HUES6 (cell line): ENCODE results near the gene ITIH2.
"Not testable (repeated sequence)": the region's sequence is repeated elsewhere in the genome, so short reads cannot be mapped to it uniquely, and the experiment has no call there.

Source experiments
- H3K27ac ChIP-seq: 2 replicates; pipeline ENCODE4 v1.7.0; 2013; ENCODE audit warnings: low read depth, mild to moderate bottlenecking, low read length, inconsistent platforms
- H3K27me3 ChIP-seq: 2 replicates; pipeline ENCODE4 v1.6.1; 2013; ENCODE audit warnings: low read length; ENCODE audit not compliant: control insufficient read depth, insufficient read depth
- H3K36me3 ChIP-seq: 2 replicates; pipeline ENCODE4 v1.6.1; 2013; ENCODE audit warnings: low read length; ENCODE audit not compliant: control insufficient read depth, insufficient read depth
- H3K4me1 ChIP-seq: 2 replicates; pipeline ENCODE4 v1.6.1; 2013; ENCODE audit warnings: low read length; ENCODE audit not compliant: control insufficient read depth, insufficient read depth
- H3K4me3 ChIP-seq: 2 replicates; pipeline ENCODE4 v1.5.1; 2013; ENCODE audit warnings: low read depth, low read length
- H3K9ac ChIP-seq: one replicate; pipeline ENCODE4 v1.6.1; 2013; ENCODE audit warnings: mild to moderate bottlenecking, low read length
- H3K9me3 ChIP-seq: 2 replicates; pipeline ENCODE4 v1.6.1; 2013; ENCODE audit warnings: low read depth, low read length; ENCODE audit not compliant: control insufficient read depth, insufficient read depth

Gene ITIH2

DNA sequence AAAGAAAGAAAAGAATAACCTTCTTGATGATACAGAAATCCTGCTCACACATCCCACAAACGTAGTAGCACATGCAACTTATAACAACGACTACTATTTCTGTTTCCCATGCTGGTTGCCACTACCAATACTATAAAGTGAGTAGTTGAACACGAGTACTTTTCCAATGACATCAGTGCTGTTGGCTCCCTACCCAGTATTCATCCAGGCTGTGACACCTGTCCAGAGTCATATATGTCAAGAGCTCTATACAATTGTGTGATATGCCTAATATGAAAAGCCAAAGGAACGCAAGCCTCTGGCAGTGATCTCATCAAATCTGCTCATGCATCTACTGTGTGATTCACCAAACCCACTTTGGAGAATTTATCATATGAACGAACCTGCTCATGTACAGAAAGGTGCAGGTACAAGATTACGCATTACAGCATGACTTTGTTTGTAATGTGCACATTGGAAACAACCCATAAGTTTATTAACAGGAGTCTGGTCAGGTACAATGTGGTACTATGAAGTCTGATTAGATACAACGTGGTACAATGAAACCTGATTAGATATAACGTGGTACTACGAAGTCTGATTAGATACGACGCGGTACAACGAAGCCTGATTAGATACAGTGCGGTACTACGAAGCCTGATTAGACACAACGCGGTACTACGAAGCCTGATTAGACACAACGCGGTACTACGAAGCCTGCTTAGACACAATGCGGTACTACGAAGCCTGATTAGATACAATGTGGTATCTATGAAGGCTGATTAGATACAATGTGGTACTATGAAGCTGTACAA, 30.6 kb upstream of the ITIH2 start:
- Histone ChIP-seq H3K9ac (no peak overlapping the region), H3K27me3 (peaks cover 30% of the 10 kb centered on the region), H3K4me1 (no peaks in the 10 kb centered on the region), H3K9me3 (no peaks in the 10 kb centered on the region), H3K27ac (no peak overlapping the region), H3K36me3 (no peaks in the 10 kb centered on the region), H3K4me3 (no peak overlapping the region)

- Histone ChIP-seq H3K9ac (no peak overlapping the region), H3K27ac (no peak overlapping the region), H3K9me3 (no peaks in the 10 kb centered on the region), H3K4me3 (no peak overlapping the region), H3K36me3 (no peaks in the 10 kb centered on the region), H3K4me1 (no peaks in the 10 kb centered on the region), H3K27me3 (no peaks in the 10 kb centered on the region; the same call in 1 of the 2 replicates)
Measured at GRCh38 chr10:7679256-7679655, 23.9 kb upstream of the ITIH2 start.

DNA sequence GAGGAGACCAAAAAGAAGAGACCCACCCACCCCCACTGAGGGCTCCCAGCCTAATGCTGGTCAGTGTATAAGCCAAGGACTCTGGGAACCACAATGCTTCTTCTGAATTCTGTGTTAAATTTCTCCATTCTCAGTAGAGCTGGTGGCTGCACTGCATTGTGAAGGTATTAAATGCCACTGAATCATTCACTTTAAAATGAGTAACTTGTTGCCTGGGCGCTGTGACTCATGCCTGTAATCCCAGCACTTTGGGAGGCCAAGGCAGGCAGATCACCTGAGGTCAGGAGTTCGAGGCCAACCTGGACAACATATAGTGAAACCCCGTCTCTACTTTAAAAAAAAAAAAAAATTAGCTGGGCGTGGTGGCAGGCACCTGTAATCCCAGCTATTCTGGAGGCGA, 23.0 kb upstream of the ITIH2 start:
- H3K9ac ChIP-seq, H3K4me1 ChIP-seq, H3K9me3 ChIP-seq, H3K27ac ChIP-seq, H3K27me3 ChIP-seq, H3K4me3 ChIP-seq, H3K36me3 ChIP-seq: not testable (repeated sequence)

- H3K4me1 ChIP-seq = no peaks in the 10 kb centered on the region
- no peak overlapping the region for H3K4me3 ChIP-seq
- no peaks in the 10 kb centered on the region for H3K27me3 ChIP-seq
- H3K27ac ChIP-seq = no peak overlapping the region
- H3K36me3 ChIP-seq = no peaks in the 10 kb centered on the region
- H3K9me3 ChIP-seq = peaks cover 22% of the 10 kb centered on the region
- no peak overlapping the region for H3K9ac ChIP-seq
Measured at GRCh38 chr10:7686351-7687171, 16.6 kb upstream of the ITIH2 start.

DNA sequence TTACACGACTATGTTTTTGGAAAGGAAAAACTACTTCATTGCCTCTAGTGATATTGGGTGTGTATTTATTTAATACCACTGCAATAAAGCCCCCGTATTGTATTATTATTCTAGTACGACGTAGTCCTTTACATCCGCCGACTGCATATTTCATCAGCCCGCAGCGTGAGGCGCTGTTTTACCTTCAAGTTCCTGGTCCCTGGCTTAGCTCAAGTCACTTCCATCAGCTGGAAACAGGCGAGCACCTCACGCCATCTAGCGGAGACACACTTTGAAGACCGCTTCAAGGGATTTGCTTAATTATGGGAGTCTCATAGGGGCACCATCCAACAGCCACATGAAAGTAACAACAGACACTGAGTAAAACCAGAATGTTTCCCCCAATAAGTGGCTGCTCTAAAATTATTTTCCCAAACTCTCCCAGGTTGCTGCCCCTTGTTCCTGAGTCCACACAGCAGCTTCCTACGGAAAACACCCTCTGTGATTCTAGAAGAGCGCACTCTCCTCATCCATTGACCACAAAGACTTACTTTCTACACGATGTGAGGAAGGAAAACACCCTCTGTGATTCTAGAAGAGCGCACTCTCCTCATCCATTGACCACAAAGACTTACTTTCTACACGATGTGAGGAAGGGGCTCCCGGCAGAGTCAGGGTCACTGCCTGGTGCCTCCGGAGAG, 15.7 kb upstream of the ITIH2 start:
- Histone ChIP-seq H3K9me3 (peaks cover 29% of the 10 kb centered on the region), H3K27me3 (no peaks in the 10 kb centered on the region), H3K4me3 (no peak overlapping the region), H3K9ac (no peak overlapping the region), H3K4me1 (no peaks in the 10 kb centered on the region), H3K36me3 (no peaks in the 10 kb centered on the region), H3K27ac (no peak overlapping the region)

DNA sequence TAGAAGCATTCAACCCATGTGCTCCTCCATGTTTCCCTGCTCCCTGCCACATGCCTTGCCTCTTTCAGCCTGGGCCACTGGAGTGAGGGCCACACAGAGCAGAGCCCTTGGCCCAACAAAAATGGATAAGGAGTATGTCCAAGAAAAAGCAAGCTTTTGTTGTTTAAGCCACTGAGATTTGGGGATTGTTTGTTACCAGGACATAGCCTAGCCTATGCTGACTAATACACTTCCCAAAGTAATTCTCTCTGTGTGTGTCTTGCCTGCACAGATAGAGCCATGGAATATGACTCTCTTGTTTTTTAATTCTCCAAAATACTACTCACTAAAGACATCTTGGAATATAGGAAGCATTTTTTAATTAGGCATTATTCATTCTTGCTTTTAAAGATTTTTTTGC, 13.5 kb upstream of the ITIH2 start:
- peaks cover 41% of the 10 kb centered on the region for H3K9me3 ChIP-seq
- no peak overlapping the region for H3K27ac ChIP-seq
- no peaks in the 10 kb centered on the region for H3K4me1 ChIP-seq
- H3K27me3 ChIP-seq = no peaks in the 10 kb centered on the region
- no peak overlapping the region for H3K4me3 ChIP-seq
- no peaks in the 10 kb centered on the region for H3K36me3 ChIP-seq
- no peak overlapping the region for H3K9ac ChIP-seq

- H3K27me3 ChIP-seq, H3K4me3 ChIP-seq, H3K9ac ChIP-seq, H3K36me3 ChIP-seq, H3K27ac ChIP-seq, H3K4me1 ChIP-seq: not testable (repeated sequence)
- peaks cover 41% of the 10 kb centered on the region for H3K9me3 ChIP-seq
Measured at GRCh38 chr10:7690885-7691597, 12.1 kb upstream of the ITIH2 start.

DNA sequence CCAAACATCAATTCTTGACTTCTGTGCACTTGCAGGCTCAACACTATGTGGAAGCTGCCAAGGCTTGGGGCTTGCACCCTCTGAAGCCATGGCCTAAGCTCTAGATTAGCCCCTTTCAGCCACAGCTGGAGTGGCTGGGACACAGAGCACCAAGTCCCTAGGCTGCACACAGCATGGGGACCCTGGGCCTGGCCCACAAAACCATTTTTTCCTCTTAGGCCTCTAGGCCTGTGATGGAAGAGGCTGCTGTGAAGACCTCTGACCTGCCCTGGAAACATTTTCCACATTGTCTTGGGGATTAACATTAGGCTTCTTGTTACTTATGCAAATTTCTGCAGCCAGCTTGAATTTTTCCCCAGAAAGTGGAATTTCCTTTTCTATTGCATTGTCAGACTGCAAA, 10.7 kb upstream of the ITIH2 start:
- H3K27ac ChIP-seq, H3K9ac ChIP-seq, H3K36me3 ChIP-seq, H3K27me3 ChIP-seq, H3K4me1 ChIP-seq, H3K4me3 ChIP-seq: not testable (repeated sequence)
- H3K9me3 ChIP-seq = peaks cover 41% of the 10 kb centered on the region

DNA sequence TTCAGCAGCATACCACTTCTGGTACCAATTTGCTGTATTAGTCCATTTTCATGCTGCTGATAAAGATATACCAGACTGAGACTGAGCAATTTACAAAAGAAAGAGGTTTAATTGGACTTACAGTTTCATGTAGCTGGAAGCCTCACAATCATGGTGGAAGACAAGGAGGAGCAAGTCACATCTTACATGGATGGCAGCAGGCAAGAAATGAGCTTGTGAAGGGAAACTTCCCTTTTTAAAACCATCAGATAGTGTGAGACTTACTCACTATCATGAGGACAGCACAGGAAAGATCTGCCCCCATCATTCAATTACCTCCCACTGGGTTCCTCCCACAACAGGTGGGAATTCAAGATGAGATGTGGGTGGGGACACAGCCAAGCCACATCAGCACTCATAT, 9.9 kb upstream of the ITIH2 start:
- H3K4me1 ChIP-seq, H3K27me3 ChIP-seq, H3K4me3 ChIP-seq, H3K9ac ChIP-seq, H3K27ac ChIP-seq, H3K36me3 ChIP-seq: not testable (repeated sequence)
- peaks cover 41% of the 10 kb centered on the region for H3K9me3 ChIP-seq

- H3K9me3 ChIP-seq = peaks cover 20% of the 10 kb centered on the region
- H3K36me3 ChIP-seq = no peaks in the 10 kb centered on the region
- no peaks in the 10 kb centered on the region for H3K4me1 ChIP-seq
- H3K27me3 ChIP-seq = no peaks in the 10 kb centered on the region
- no peak overlapping the region for H3K27ac ChIP-seq
- H3K4me3 ChIP-seq = no peak overlapping the region
- no peak overlapping the region for H3K9ac ChIP-seq
Measured at GRCh38 chr10:7696545-7696944, 6.6 kb upstream of the ITIH2 start.
